Lower leg skin (tissue), 3 donors: ENCODE measurements around the gene RTN4RL2.

Experiments used
- CTCF ChIP-seq, 3 donors: fragments of 450-650 bp; IDR thresholded peaks; one replicate each; pipeline ENCODE4 v1.5.1; 2016; ENCODE audit warnings: antibody characterized with exemption in 3 of 3, mild to moderate bottlenecking in 3 of 3, moderate library complexity in 2 of 3
- POLR2A ChIP-seq, 2 donors: fragments of 450-650 bp; IDR thresholded peaks; one replicate each; pipeline ENCODE4 v1.6.1; 2016 to 2017; ENCODE audit warnings: antibody characterized with exemption in 2 of 2, mild to moderate bottlenecking in 1 of 2, moderate library complexity in 1 of 2

- TF ChIP-seq POLR2A (IDR thresholded peaks at IDR 0.05) (no peak), CTCF (IDR thresholded peaks at IDR 0.05) (no peak)
These were observed 38.2 kb downstream of the RTN4RL2 start for GRCh38 chr11:57498540-57498939.
